SW480 (cell line): ENCODE measurements around the gene ADAR.

ENCODE experiments used
- DNase-seq: peaks from one replicate; pipeline ENCODE4 v3.0.0-alpha.2; 2016; ENCODE audit warnings: low spot score

ADAR gene

GRCh38 chr1:154616659-154617345 is 8.8 kb upstream of the ADAR start:
- no peak for DNase-seq

- no peak for DNase-seq
Measured at GRCh38 chr1:154615411-154615810, 7.4 kb upstream of the ADAR start.

DNA sequence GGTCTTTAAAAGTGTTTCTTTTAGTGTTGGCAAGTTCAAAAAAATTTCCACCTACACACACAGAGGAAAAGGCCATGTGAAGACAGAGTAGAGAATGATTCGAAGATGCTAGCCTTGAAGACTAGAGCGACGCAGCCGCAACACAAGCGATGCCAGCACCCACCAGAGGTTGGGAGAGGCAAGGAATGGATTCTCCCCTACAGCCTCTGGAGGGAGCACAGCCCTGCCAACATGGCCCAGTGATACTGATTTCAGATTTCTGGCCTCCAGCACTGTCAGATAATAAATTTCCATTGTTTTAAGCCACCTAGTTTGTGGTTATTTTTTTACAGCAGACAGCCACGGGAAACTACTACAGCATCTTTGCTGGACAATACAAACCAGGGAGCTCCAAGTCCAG is 6.9 kb upstream of the ADAR start:
- DNase-seq, result no peak

DNA sequence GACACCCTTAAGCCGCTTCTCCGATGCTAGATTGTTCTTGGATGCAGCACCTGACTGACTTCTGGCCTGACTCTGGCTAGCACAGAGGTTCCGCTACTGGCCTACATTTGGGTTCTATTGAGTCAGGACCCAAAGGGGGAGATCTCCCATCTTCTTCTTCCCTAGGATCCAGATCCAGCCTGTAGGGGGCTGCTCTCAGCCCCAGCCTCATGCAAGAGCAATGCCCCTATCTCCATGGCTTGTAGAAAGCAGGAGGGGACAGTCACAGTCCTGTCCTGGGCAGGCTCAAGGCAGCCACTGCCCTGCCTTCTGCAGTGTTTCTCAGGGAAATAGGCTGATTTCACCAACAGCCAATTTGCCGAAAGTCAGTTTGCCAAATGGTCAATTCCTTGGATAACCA is 6.3 kb upstream of the ADAR start:
- no peak for DNase-seq

GRCh38 chr1:154611150-154611862 is 3.3 kb upstream of the ADAR start:
- no peak for DNase-seq

GRCh38 chr1:154609398-154610380 is 1.7 kb upstream of the ADAR start:
- DNase-seq, result peak; percentile 26

- DNase-seq, result peak; percentile 57
Measured at GRCh38 chr1:154608397-154609270, 648 bp upstream of the ADAR start.

DNA sequence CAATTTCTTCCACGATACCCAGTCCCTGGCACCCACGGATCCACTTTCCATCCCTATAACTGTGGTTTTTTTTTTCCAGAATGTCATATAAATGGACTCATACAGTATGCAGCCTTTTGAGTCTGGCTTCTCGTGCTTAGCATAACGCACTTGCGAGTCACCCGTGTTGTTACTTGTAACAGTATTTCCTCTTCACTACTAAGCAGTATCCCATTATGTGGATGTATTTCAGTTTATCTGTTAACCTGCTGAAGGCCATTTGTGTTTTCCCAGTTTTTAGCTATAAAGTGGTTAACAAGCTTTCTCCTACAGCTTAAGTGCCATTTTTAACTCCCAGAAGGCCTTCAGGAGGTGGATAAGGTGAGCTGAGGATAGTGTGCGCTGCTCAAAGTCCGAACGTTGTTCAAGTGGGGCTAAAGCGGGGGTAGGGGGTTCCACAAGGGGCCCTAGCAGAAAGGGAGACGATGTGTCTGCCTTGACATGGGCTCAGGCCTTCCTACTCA is 829 bp downstream of the ADAR start:
- DNase-seq, result peak; percentile 46

- DNase-seq, result no peak
Measured at GRCh38 chr1:154605534-154605933, 2.5 kb downstream of the ADAR start.

DNA sequence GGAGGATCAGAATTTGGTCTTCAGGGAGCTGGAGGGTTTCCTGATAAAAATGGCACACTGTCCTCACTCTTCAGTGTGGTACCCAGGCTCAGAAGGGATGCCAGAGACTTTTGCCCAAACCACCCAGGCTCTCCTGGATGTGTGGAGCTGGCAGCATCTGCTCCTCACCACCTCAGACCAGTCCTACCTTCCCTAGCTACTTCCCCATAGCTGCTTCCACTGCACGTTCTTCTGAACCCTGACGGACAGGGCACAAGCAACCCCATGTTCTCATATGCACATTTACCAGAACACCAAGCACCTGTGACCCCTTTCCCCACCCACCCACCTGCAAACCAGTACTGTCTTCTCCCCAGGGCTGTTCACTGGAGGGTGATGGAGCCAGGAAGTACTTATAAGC is 4.7 kb downstream of the ADAR start:
- no peak for DNase-seq

GRCh38 chr1:154599658-154600057 is 8.3 kb downstream of the ADAR start:
- no peak for DNase-seq

- DNase-seq, result no peak
Measured at GRCh38 chr1:154598871-154599635, 8.9 kb downstream of the ADAR start.

GRCh38 chr1:154595621-154596020 is 12.4 kb downstream of the ADAR start:
- DNase-seq, result no peak

DNA sequence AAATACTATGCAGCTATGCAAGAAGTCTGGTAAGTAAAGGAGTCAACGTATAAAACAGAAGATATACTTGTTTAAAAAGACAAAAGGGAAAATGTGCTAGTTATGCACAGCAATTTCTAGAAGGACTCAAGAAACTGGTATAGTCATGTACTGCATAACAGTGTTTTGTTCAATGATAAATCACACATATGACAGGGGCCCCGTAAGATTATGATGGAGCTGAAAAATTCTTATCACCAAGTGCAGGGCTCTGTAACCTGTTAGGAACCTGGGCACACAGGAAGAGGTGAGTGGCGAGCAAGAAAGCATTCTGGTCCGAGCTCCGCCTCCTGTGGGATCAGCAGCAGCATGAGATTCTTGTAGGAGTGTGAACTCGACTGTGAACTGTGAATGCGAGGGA is 13.2 kb downstream of the ADAR start:
- no peak for DNase-seq

GRCh38 chr1:154593390-154593789 is 14.6 kb downstream of the ADAR start:
- DNase-seq, result no peak

GRCh38 chr1:154591206-154591605 is 16.8 kb downstream of the ADAR start:
- no peak for DNase-seq

- no peak for DNase-seq
Measured at GRCh38 chr1:154590756-154591155, 17.2 kb downstream of the ADAR start.

DNA sequence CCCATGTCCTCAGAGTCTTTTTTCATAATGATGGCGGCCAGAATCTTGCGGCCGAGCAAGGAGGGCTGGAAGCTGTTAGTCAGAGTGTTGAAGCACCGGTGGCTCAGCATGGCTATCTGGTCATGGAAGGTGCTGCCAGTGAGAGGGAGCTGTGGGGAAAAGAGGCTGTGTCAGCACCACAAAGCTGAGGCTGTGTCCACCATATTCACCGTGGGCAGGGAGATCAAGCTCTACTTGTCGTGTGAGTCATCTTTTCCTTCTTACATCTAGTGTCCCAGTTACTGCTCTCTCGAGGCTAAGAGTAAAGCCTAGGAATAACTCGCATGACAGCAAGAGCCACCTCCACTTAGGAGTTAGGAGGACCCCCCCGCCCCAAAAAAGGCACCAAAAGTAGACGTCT is 18.2 kb downstream of the ADAR start:
- DNase-seq, result no peak

DNA sequence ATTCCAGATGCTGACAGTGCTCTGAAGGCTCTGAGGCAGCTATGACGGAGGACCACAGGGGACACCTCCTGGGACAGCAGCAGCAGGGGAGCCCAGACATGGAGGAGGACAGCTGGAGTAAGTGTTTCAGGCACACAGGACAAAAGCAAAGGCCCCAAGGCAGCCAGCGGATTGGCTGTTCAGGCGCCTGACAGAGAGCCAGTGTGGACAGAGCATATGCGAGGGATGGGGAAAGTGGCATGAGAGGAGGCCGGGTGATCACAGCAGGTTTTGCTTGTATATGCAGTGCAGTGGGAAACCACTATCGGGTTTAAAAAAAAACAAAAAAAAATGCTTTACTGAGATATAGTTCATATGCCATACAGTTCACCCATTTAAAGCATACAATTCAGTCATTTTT is 21.3 kb downstream of the ADAR start:
- DNase-seq, result no peak

- no peak for DNase-seq
Measured at GRCh38 chr1:154586231-154586630, 21.8 kb downstream of the ADAR start.
